IMR-90 (cell line): ENCODE data around the gene USP32. TPM values are rescaled to one million over a fixed set of nuclear protein-coding genes. Genes with fewer than 3 reads are reported as not detected.

Source experiments
- ATAC-seq: fragments of 200-7000 bp; cut with Tn5 transposase; 2 replicates; pipeline ENCODE4 v1.9.1; 2020; ENCODE audit warnings: low read depth, mild to moderate bottlenecking, moderate library complexity
- BruUV-seq: library from RNA; stranded (reverse); fragments of 400-500 nt; replicated peaks from 2 replicates; lab custom pipeline; 2021; lab: Mats Ljungman, UMichigan
- CTCF ChIA-PET: fragments of 300-600 bp; formaldehyde crosslinking; extraction: SDS; loops from one replicate; lab custom pipeline; 2021; ENCODE audit warnings: antibody characterized with exemption; lab: Yijun Ruan, JAX
- POLR2A ChIA-PET: fragments of 300-600 bp; sonication (Branson Sonifier 250); formaldehyde crosslinking; loops from one replicate; lab custom pipeline; 2022; ENCODE audit warnings: antibody characterized with exemption; ENCODE audit not compliant: unreplicated experiment; lab: Charles Lee
- DNase-seq: peaks from one replicate; pipeline ENCODE4 v3.0.0; 2013
- H2AFZ ChIP-seq: replicated peaks from 2 replicates; pipeline ENCODE3; 2013; ENCODE audit warnings: low read length, mild to moderate bottlenecking; ENCODE audit not compliant: poor library complexity
- H2AK5ac ChIP-seq: 2 replicates; pipeline ENCODE4 v1.6.1; 2013; ENCODE audit warnings: low read depth, low read length, inconsistent platforms
- H2AK9ac ChIP-seq: replicated peaks from 2 replicates; pipeline ENCODE3; 2013; ENCODE audit warnings: mild to moderate bottlenecking, low read depth, low read length, moderate library complexity; ENCODE audit not compliant: poor library complexity
- H2BK120ac ChIP-seq: 2 replicates; pipeline ENCODE4 v1.6.1; 2013; ENCODE audit warnings: low read depth, low read length, inconsistent platforms
- H2BK15ac ChIP-seq: 3 replicates; pipeline ENCODE4 v1.6.1; 2013; ENCODE audit warnings: low read depth, low read length, inconsistent platforms
- H2BK20ac ChIP-seq: 2 replicates; pipeline ENCODE4 v1.6.1; 2013; ENCODE audit warnings: low read depth, mild to moderate bottlenecking, inconsistent platforms, low read length, moderate library complexity
- H2BK5ac ChIP-seq: 2 replicates; pipeline ENCODE4 v1.6.1; 2013; ENCODE audit warnings: mild to moderate bottlenecking, low read depth, low read length, inconsistent platforms; ENCODE audit not compliant: poor library complexity, severe bottlenecking
- H3K14ac ChIP-seq: replicated peaks from 2 replicates; pipeline ENCODE4 v1.6.1; 2013; ENCODE audit warnings: low read depth, low read length, inconsistent platforms
- H3K18ac ChIP-seq: 2 replicates; pipeline ENCODE4 v1.6.1; 2013; ENCODE audit warnings: low read depth, low read length, control low read depth
- H3K23ac ChIP-seq: 2 replicates; pipeline ENCODE4 v1.6.1; 2013; ENCODE audit warnings: low read depth, low read length, inconsistent platforms
- H3K27ac ChIP-seq: 2 replicates; pipeline ENCODE4 v1.5.1; 2013; ENCODE audit warnings: mild to moderate bottlenecking, control low read depth, low read length; ENCODE audit not compliant: insufficient read depth
- H3K27me3 ChIP-seq: 2 replicates; pipeline ENCODE4 v1.6.1; 2013; ENCODE audit warnings: low read length; ENCODE audit not compliant: control insufficient read depth, insufficient read depth
- H3K36me3 ChIP-seq: 2 replicates; pipeline ENCODE4 v1.6.1; 2013; ENCODE audit warnings: low read length, mixed read lengths; ENCODE audit not compliant: control insufficient read depth, insufficient read depth
- H3K4ac ChIP-seq: 2 replicates; pipeline ENCODE4 v1.6.1; 2013; ENCODE audit warnings: low read depth, low read length, inconsistent platforms
- H3K4me1 ChIP-seq: 2 replicates; pipeline ENCODE4 v1.6.1; 2013; ENCODE audit warnings: low read length, mixed read lengths; ENCODE audit not compliant: control insufficient read depth, insufficient read depth
- H3K4me2 ChIP-seq: 2 replicates; pipeline ENCODE4 v1.6.1; 2013; ENCODE audit warnings: low read depth, mild to moderate bottlenecking, control low read depth, low read length, moderate library complexity
- H3K4me3 ChIP-seq: 2 replicates; pipeline ENCODE4 v1.5.1; 2013; ENCODE audit warnings: low read depth, mild to moderate bottlenecking, control low read depth, low read length, moderate library complexity; ENCODE audit not compliant: insufficient read depth
- H3K56ac ChIP-seq: 2 replicates; pipeline ENCODE4 v1.6.1; 2013; ENCODE audit warnings: low read length, inconsistent platforms; ENCODE audit not compliant: insufficient read depth; ENCODE audit errors: extremely low read depth
- H3K79me1 ChIP-seq, 2 experiments: 2 replicates each; pipeline ENCODE4 v1.6.1; 2013; ENCODE audit warnings: low read length in 2 of 2, inconsistent platforms in 1 of 2, low read depth in 1 of 2
- H3K9ac ChIP-seq: 2 replicates; pipeline ENCODE4 v1.6.1; 2013; ENCODE audit warnings: low read depth, low read length, control low read depth
- H3K9me1 ChIP-seq: 2 replicates; pipeline ENCODE4 v1.6.1; 2013; ENCODE audit warnings: low read length, inconsistent platforms; ENCODE audit not compliant: insufficient read depth
- H3K9me3 ChIP-seq: 2 replicates; pipeline ENCODE4 v1.6.1; 2013; ENCODE audit warnings: low read length; ENCODE audit not compliant: control insufficient read depth, insufficient read depth
- H4K20me1 ChIP-seq: 2 replicates; pipeline ENCODE4 v1.6.1; 2013; ENCODE audit warnings: low read length, inconsistent platforms; ENCODE audit not compliant: insufficient read depth
- H4K5ac ChIP-seq: 2 replicates; pipeline ENCODE4 v1.6.1; 2013; ENCODE audit warnings: mild to moderate bottlenecking, low read depth, low read length, control low read depth
- H4K8ac ChIP-seq, 2 experiments: 2 replicates each; pipeline ENCODE4 v1.6.1; 2013; ENCODE audit warnings: low read depth in 2 of 2, low read length in 2 of 2, control low read depth in 1 of 2, inconsistent platforms in 1 of 2
- H4K91ac ChIP-seq: 2 replicates; pipeline ENCODE4 v1.6.1; 2013; ENCODE audit warnings: low read depth, low read length, inconsistent platforms; ENCODE audit not compliant: insufficient read depth
- BHLHE40 ChIP-seq: fragments of 150-350 bp; IDR thresholded peaks from 2 replicates; pipeline ENCODE4 v1.6.1; 2016; ENCODE audit warnings: mild to moderate bottlenecking, low read depth, low read length
- CHD1 ChIP-seq: IDR thresholded peaks from 2 replicates; pipeline ENCODE4 v1.6.1; 2012; ENCODE audit warnings: low read depth, low read length, improper control_type of control experiment
- FOS ChIP-seq: fragments of 150-350 bp; IDR thresholded peaks from 2 replicates; pipeline ENCODE4 v1.6.1; 2016; ENCODE audit warnings: low read depth, low read length
- MAFK ChIP-seq: IDR thresholded peaks from 2 replicates; pipeline ENCODE4 v1.6.1; 2012; ENCODE audit warnings: low read depth, low read length, improper control_type of control experiment
- MAZ ChIP-seq: IDR thresholded peaks from 2 replicates; pipeline ENCODE4 v1.6.1; 2012; ENCODE audit warnings: low read depth, mild to moderate bottlenecking, low read length, improper control_type of control experiment, moderate library complexity, borderline replicate concordance
- MXI1 ChIP-seq: IDR thresholded peaks from 2 replicates; pipeline ENCODE4 v1.6.1; 2012; ENCODE audit warnings: low read depth, mild to moderate bottlenecking, low read length, moderate library complexity, borderline replicate concordance
- POLR2A ChIP-seq: IDR thresholded peaks from 2 replicates; pipeline ENCODE4 v1.6.1; 2012; ENCODE audit warnings: mild to moderate bottlenecking, low read depth, low read length
- RAD21 ChIP-seq: IDR thresholded peaks from 2 replicates; pipeline ENCODE4 v1.6.1; 2012; ENCODE audit warnings: low read length, improper control_type of control experiment
- RFX5 ChIP-seq: IDR thresholded peaks from 2 replicates; pipeline ENCODE4 v1.8.0; 2012; ENCODE audit warnings: low read depth, mild to moderate bottlenecking, low read length, moderate library complexity
- SMC3 ChIP-seq: fragments of 150-350 bp; IDR thresholded peaks from 2 replicates; pipeline ENCODE4 v1.6.1; 2016; ENCODE audit warnings: low read depth, mild to moderate bottlenecking, antibody characterized with exemption, low read length, moderate library complexity
- WGBS, 2 experiments: methylation state at CpG; one replicate each; pipeline versions ENCODE4 v1.1.5 to v1.1.7; 2013; ENCODE audit warnings: missing lambda C conversion rate in 2 of 2; ENCODE audit not compliant: insufficient read length in 1 of 2; ENCODE audit errors: extremely low coverage in 2 of 2; 5-methylcytosine and 5-hydroxymethylcytosine counted together
- dilution Hi-C: fragments of 300-500 bp; cut with HindIII; formaldehyde crosslinking; loops from one replicate; pipeline ENCODE4 v1.14.3; 2018; ENCODE audit warnings: low sequenced_read_pairs; ENCODE audit not compliant: unreplicated experiment
- in situ Hi-C: fragments of 300-500 bp; cut with MboI; formaldehyde crosslinking; loops from 3 replicates; pipeline ENCODE4 v1.14.3; 2019; ENCODE audit warnings: low sequenced_read_pairs, inconsistent platforms, mixed read lengths
- intact Hi-C: fragments of 100-400 bp; cut with micrococcal nuclease; formaldehyde crosslinking; loops from 2 replicates; pipeline ENCODE4 v1.10.0; 2022
- polyA plus RNA-seq, 3 experiments: library from polyadenylated mRNA; depleted of rRNA; stranded (reverse); fragments of >200 nt; gene quantifications; 2 replicates each; pipeline ENCODE4 v1.2.3, GENCODE V29; 2012; ENCODE audit warnings: low replicate concordance in 1 of 3
- total RNA-seq: library from RNA; depleted of rRNA; stranded (reverse); fragments of >200 nt; gene quantifications from 2 replicates; pipeline ENCODE4 v1.2.3, GENCODE V29; 2012
- TF ChIP-seq, protein P1 (sequence below): fragments of 150-350 bp; IDR thresholded peaks from 2 replicates; pipeline ENCODE4 v1.6.1; 2017; ENCODE audit warnings: mild to moderate bottlenecking, antibody characterized with exemption, low read length, low read depth

USP32 gene
- total and polyA plus RNA-seq, 2 of the 4 experiments (the other 2 are of a cell fraction) = 16.8 to 46.8 TPM

DNA sequence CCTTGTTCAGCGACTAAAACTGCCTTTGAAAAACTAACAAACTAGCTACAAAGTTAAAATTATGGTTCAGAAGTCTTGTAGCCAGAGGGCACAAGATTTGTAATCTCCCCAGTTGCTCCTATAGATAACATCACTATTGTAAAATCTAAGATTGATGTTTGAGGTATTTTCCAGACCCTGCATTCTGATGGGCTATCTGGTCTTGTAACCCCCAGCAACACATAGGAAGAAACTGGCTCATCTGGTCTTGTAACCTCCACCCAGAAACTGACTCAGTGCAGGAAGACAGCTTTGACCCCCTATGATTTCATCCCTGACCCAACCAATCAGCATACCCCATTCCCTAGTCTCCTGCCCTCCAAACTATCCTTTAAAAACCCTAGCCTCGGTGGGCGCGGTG is 18.1 kb upstream of the USP32 start:
- no peak overlapping the region for H2AK5ac ChIP-seq
- H2BK5ac ChIP-seq = no peak overlapping the region

More for the DNA sequence above, 18.1 kb upstream of the USP32 start:
- intact Hi-C loops = no loop called here
- ChIA-PET POLR2A (no interaction called here), CTCF (no interaction called here)
- no peak overlapping the region for H3K56ac ChIP-seq
- no peak for TF ChIP-seq MAZ
- TF ChIP-seq FOS = no peak
- TF ChIP-seq POLR2A = no peak
- TF ChIP-seq CHD1 = no peak
- no peak for TF ChIP-seq BHLHE40
- TF ChIP-seq MXI1 = no peak
- TF ChIP-seq SMC3 = no peak
- no peak for TF ChIP-seq MAFK
- TF ChIP-seq RAD21 = no peak
- TF ChIP-seq, protein P1, sequence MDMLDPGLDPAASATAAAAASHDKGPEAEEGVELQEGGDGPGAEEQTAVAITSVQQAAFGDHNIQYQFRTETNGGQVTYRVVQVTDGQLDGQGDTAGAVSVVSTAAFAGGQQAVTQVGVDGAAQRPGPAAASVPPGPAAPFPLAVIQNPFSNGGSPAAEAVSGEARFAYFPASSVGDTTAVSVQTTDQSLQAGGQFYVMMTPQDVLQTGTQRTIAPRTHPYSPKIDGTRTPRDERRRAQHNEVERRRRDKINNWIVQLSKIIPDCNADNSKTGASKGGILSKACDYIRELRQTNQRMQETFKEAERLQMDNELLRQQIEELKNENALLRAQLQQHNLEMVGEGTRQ = no peak
- no peak for TF ChIP-seq RFX5
- in situ Hi-C loops = loop anchor here (25.0 kb wide), 1 partner anchor 273 kb away; the partner anchor contains the start of gene CA4
- no peak overlapping the region for H2BK15ac ChIP-seq
- no CpG with 5 or more reads among the region's 4 CpGs for WGBS, 2 experiments
- H3K4me2 ChIP-seq = no peak overlapping the region
- H3K79me1 ChIP-seq = no peaks in the 10 kb centered on the region
- no peak overlapping the region for H3K4ac ChIP-seq
- no peak overlapping the region for H2BK20ac ChIP-seq
- no peaks in the 10 kb centered on the region for H4K20me1 ChIP-seq
- no peak overlapping the region for H2BK120ac ChIP-seq
- no peak overlapping the region for H3K27ac ChIP-seq
- H3K18ac ChIP-seq = no peak overlapping the region
- H3K4me1 ChIP-seq = no peaks in the 10 kb centered on the region
- H4K91ac ChIP-seq = no peak overlapping the region
- H4K5ac ChIP-seq = no peak overlapping the region
- no peak overlapping the region for H2AFZ ChIP-seq
- H2AK9ac ChIP-seq = no peak overlapping the region
- DNase-seq (no peak), ATAC-seq (no peak)
- H3K27me3 ChIP-seq = peaks cover 5% of the 10 kb centered on the region; the same call in 1 of the 2 replicates
- no TSS peak for BruUV-seq
- H3K9me1 ChIP-seq = no peaks in the 10 kb centered on the region
- no peak overlapping the region for H3K9ac ChIP-seq
- no peaks in the 10 kb centered on the region for H3K9me3 ChIP-seq
- dilution Hi-C loops = no loop called here
- H3K4me3 ChIP-seq = no peak overlapping the region
- H4K8ac ChIP-seq = no peak overlapping the region
- H3K23ac ChIP-seq = no peak overlapping the region
- no peaks in the 10 kb centered on the region for H3K36me3 ChIP-seq
- H3K14ac ChIP-seq = no peak overlapping the region
